ENCODE data around the gene PREX1.

Gene PREX1

GRCh38 chr20:48674461-48674860 is 153.3 kb downstream of the PREX1 start:
- no peak for DNase-seq

GRCh38 chr20:48673507-48673906 is 154.3 kb downstream of the PREX1 start:
- peak; percentile 15 for DNase-seq

GRCh38 chr20:48672324-48672723 is 155.5 kb downstream of the PREX1 start:
- DNase-seq, result no peak

GRCh38 chr20:48671141-48671540 is 156.7 kb downstream of the PREX1 start:
- no peak for DNase-seq

- DNase-seq, result no peak
Measured at GRCh38 chr20:48669946-48670605, 157.7 kb downstream of the PREX1 start.

GRCh38 chr20:48668451-48668946 is 159.3 kb downstream of the PREX1 start:
- DNase-seq, result no peak

GRCh38 chr20:48667889-48668413 is 159.8 kb downstream of the PREX1 start:
- no peak for DNase-seq

- DNase-seq, result no peak
Measured at GRCh38 chr20:48667481-48667880, 160.3 kb downstream of the PREX1 start.

GRCh38 chr20:48665785-48666184 is 162.0 kb downstream of the PREX1 start:
- DNase-seq, result no peak

GRCh38 chr20:48662711-48663110 is 165.1 kb downstream of the PREX1 start:
- DNase-seq, result no peak

- DNase-seq, result no peak
Measured at GRCh38 chr20:48661575-48662455, 166.0 kb downstream of the PREX1 start.

- no peak for DNase-seq
Measured at GRCh38 chr20:48660788-48661187, 167.0 kb downstream of the PREX1 start.

GRCh38 chr20:48659858-48660257 is 167.9 kb downstream of the PREX1 start:
- DNase-seq, result no peak

- no peak for DNase-seq
Measured at GRCh38 chr20:48658505-48658904, 169.3 kb downstream of the PREX1 start.

- DNase-seq, result no peak
Measured at GRCh38 chr20:48658198-48658476, 169.7 kb downstream of the PREX1 start.

GRCh38 chr20:48657426-48658197 is 170.2 kb downstream of the PREX1 start:
- peak; percentile 80 for DNase-seq

GRCh38 chr20:48656661-48657211 is 171.1 kb downstream of the PREX1 start:
- no peak for DNase-seq

GRCh38 chr20:48656137-48656536 is 171.7 kb downstream of the PREX1 start:
- no peak for DNase-seq

GRCh38 chr20:48653706-48654051 is 174.1 kb downstream of the PREX1 start:
- no peak for DNase-seq

- no peak for DNase-seq
Measured at GRCh38 chr20:48652961-48653705, 174.7 kb downstream of the PREX1 start.

GRCh38 chr20:48651960-48652359 is 175.8 kb downstream of the PREX1 start:
- DNase-seq, result no peak

- no peak for DNase-seq
Measured at GRCh38 chr20:48651271-48651670, 176.5 kb downstream of the PREX1 start.

Data from activated CD4-positive, alpha-beta T cell treated with anti-CD3 and anti-CD28 coated beads, Interleukin-2, Interleukin-6, amounts not matched to agents 100 ng/mL and 50 ng/mL, durations not matched to agents 16 hours and 8 hours (primary cell).